ENCODE measurements around the gene CBLL1.

Gene CBLL1

GRCh38 chr7:107744345-107744750, 406 bp downstream of the CBLL1 start:
- no peak for FAIRE-seq

DNA sequence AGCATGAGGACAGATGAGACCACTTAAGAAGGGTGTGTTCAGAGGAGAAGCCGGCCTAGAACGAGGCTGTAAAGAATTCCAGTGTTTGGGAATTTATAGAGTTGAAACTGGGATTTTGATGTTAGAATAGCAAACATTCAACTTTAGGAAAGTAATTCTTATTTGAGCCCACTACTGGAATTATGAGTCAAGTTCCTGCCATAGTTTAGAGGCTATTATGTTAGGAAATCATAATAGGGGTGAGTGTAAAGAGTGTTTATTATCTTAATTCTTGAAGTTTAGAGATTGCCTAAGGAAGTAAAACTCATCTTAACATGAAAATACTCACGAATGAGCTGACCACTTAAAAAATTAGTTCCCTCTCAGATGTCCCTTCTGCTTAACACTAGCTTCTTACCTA, 2.1 kb downstream of the CBLL1 start:
- FAIRE-seq = no peak

DNA sequence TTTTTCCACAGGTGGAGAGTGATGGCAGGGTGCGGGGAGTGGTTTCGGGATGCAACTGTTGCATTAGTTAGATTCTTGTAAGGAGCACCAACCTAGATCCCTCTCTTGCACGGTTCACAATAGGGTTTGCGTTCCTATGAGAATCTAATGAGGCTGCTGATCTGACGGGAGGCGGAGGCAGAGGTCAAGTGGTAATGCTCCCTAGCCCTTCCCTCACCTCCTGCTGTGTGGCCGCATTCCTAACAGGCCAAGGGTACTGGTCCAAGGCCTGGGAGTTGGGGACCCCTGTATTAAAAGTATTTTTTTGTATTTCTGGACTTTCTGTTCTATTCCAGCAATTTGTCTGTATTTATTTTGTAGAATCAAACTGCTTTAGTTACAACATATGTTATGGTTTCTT, 7.2 kb downstream of the CBLL1 start:
- no peak for FAIRE-seq

- FAIRE-seq = no peak
Measured at GRCh38 chr7:107754642-107755041, 10.7 kb downstream of the CBLL1 start.

GRCh38 chr7:107758667-107759066, 14.7 kb downstream of the CBLL1 start:
- no peak for FAIRE-seq

DNA sequence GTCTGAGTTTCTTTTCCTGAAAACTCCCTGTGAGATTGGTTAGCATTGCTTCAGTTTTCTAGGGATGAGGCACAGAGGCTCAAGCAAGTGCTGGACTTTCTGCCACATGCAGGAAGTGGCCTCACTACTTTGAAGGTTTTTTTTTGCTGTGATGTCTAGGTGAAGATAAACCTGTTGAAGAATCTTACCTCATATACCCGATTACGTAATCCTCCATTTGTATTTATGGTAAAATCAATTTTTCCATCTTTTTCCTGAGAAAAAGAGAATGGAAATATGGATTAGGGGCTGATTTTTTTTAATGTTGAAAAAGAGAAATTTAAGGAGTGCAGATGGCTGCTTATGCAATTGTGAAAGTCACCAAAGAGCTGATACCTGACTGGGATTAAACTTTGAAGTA, 23.4 kb downstream of the CBLL1 start:
- no peak for FAIRE-seq

GRCh38 chr7:107768263-107768662, 24.3 kb downstream of the CBLL1 start:
- no peak for FAIRE-seq

DNA sequence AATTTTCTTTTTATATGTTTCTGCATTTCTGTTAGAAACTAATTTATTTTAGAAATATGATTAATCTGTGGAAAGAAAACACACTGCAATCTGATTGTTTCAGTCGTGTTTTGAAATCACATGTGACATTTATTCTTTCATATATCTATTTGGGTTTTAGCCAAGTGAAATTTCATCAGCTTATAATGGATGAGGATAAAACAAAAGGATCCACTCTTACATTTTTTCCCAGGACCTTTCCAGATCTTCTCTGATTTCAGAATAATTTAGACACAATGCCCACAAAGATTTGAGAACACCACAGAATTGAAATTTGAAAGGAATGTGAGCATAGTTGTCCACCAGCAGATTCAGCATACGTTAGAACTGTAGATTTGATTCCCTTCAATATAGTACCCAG, 29.1 kb downstream of the CBLL1 start:
- FAIRE-seq = no peak

DNA sequence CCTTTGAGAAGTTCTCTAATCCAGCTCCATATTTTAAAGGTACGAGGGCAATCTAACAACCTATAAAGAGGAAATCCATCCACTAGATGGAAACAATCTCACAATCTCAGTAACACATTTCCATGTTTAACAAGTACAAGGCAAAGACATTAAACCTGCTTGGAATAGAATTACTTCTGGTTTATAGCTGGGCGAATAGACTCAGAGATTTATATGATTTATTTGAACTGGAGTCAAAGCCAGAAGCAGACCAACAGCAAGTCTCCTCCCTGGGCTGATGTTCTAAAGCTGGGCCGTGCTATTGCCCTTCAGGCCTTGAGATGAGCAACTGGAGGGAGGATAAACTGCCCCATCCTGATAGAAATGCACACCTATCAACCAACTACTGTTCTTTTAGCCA, 33.8 kb downstream of the CBLL1 start:
- no peak for FAIRE-seq

GRCh38 chr7:107778283-107778682, 34.3 kb downstream of the CBLL1 start:
- no peak for FAIRE-seq

GRCh38 chr7:107779647-107780099, 35.7 kb downstream of the CBLL1 start:
- no peak for FAIRE-seq

- no peak for FAIRE-seq
Measured at GRCh38 chr7:107782374-107782773, 38.4 kb downstream of the CBLL1 start.

DNA sequence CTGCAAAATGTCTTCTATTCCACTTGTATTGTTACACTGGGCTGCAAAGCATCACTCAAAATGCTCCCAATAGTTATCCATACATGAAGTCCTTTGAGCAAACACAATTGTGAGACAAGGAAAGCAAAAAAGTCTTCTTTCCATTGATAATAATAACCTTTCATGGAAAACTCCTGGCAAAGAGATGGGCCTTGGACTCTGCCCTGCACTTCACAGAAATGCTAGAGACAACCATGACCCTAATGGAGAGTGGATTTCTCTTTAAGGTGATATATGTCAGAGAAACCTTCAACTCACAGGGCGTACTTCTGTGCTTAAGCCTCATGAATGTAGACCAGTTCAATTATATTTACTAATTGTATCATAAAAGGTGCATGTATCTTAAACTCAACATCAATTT, 39.7 kb downstream of the CBLL1 start:
- FAIRE-seq = no peak

GRCh38 chr7:107785170-107785569, 41.2 kb downstream of the CBLL1 start:
- FAIRE-seq = no peak

GRCh38 chr7:107785926-107786325, 42.0 kb downstream of the CBLL1 start:
- FAIRE-seq = no peak

DNA sequence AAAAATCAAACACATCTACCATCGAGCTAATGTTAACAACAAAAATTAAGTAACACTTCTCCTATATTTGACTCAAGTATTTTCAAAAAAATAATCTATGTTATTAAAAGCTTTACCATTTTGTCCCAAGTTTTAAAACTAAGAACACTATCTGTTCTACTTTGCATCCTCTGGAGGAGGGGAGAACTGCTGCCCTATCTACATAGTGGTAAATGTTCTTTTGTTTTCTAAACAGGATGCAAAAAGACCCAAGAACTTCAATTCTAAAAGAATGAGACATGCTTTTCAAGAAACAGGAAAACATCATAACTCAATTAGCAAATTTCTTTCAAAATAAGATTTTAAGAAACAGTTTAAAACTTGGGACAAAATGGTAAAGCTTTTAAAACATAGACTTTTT, 44.3 kb downstream of the CBLL1 start:
- FAIRE-seq = no peak

DNA sequence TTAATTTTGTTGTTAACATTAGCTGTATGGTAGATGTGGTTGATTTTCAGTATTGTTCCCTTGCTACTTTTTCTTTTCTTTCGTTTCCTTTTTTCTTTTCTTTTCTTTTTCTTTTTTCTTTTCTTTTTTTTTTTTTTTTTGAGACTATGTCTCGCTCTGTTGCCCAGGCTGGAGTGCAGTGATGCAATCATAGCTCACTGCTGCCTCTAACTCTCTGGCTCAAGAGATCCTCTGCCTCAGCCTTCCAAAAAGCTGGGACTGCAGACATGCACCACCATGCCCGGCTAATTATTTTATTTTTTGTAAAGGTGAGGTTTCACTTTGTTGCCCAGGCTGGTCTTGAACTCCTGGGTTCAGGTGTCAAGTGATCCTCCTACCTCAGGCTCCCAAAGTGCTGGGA, 44.7 kb downstream of the CBLL1 start:
- FAIRE-seq = no peak

DNA sequence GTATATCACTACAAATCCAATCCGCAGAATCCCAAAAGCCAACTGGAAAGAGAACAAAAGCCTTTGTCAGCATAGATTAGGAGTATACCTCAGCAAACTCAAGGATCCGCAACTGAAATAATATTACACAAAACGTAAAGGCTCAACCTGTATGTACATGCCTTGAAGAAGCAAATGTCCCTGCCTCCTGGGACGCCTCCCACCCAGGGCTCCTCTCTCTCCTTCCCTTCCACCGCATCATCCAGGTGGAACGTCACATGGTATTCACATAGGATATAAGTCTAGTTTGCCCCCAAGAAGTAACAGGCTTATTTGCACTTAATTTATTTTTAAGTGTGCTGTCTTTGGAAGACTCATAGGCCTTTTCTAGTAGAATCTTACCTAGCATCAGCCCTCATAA, 45.7 kb downstream of the CBLL1 start:
- no peak for FAIRE-seq

DNA sequence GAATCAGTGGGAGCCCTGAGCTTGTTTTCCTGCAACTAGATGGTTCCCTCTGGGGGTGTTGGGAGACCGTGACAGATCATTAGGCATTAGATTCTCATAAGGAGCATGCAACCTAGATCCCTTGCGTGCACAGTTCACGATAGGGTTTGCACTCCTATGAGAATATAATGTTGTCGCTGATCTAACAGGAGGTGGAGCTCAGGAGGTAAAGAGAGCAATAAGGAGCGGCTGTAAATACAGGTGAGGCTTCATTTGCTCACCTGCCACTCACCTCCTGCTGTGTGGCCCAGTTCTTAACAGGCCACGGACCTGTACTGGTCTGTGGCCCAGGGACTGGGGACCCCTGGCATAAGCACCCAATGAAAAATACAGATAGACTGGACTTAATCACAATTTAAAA, 48.4 kb downstream of the CBLL1 start:
- FAIRE-seq = no peak

DNA sequence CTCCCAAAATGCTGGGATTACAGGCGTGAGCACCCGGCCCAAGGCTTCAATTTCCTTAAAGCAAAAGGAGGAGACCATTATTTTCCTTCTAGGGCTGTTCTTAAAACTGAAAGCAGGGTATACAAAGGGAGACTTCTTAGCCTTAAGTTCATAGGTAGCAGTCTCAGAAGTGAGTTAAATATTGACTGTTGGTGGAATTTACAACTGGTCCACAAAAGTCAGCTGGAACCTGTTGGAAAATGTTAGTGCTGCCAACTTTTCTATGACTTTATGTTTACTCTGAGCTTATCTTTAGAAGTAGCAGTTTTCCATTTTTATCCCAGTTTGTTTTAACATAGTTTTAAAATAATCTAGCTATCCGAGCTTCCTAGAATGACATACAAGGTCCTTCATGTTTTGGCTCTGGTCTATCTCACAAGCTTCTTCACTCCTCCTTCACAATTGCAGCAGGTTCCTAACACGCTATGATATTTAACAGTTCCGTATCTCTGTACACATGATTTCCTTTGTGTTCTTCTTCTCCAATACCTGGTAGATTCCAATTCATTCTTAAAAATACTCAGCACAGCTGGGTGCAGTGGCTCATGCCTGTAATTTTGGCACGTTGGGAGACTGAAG, 55.8 kb downstream of the CBLL1 start:
- FAIRE-seq = no peak

GRCh38 chr7:107803009-107803610, 59.2 kb downstream of the CBLL1 start, which contains the start of gene SLC26A3:
TSS of gene SLC26A3 (minus strand) at chr7:107803223. CDS start at chr7:107794509, 8,714 bp downstream.
- no peak for FAIRE-seq

GRCh38 chr7:107809179-107809578, 65.2 kb downstream of the CBLL1 start:
- FAIRE-seq = no peak

DNA sequence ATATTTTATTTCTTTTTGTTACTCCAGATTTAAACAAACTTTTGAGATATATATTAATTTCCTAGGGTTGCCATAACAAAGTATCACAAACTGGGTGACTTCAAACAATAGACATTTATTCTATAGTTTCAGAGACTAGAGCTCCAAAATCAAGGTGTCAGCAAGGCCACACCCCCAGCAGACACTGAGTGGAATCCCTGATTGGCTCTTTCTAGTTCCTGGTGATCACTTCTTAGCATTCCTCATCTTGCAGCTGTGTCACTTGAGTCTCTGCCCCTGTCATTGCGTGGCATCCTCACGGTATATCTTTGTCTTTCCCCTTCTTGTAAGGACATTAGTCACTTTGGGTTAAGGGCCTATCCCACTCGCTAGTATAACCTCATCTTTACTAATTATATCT, 66.7 kb downstream of the CBLL1 start:
- FAIRE-seq = no peak

All from G401.6 (cell line).